GM18858 (cell line): ENCODE data around the gene LENG1.

Experiments used
- ATAC-seq: cut with Tn5 transposase; IDR thresholded peaks from one replicate; pipeline ENCODE4 v1.9.1; 2021; ENCODE audit not compliant: unreplicated experiment

Gene LENG1

DNA sequence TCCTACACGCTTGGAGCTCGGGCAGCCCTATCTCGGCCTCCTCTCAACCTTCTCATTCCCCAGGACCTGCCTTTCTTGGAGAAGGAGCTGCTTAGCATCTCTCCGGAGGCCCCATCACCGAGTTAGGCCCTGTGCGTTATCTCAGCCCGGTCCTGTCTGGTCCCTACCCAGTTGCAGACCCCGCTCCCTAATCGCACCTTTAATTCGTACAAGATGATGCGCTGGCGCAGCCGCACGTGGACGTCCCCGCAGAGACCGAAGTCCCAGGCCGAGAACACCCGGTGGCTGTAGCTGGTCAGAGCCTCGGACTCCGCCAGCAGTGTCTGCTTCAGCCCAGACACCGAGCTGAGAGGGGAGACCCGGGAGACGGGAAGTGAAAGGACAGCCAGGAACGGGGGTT lies 5.7 kb upstream of the LENG1 start:
- ATAC-seq, result no peak

GRCh38 chr19:54164369-54165068 lies 5.0 kb upstream of the LENG1 start:
- no peak for ATAC-seq

- no peak for ATAC-seq
These were observed 3.4 kb upstream of the LENG1 start for GRCh38 chr19:54162884-54163283.

DNA sequence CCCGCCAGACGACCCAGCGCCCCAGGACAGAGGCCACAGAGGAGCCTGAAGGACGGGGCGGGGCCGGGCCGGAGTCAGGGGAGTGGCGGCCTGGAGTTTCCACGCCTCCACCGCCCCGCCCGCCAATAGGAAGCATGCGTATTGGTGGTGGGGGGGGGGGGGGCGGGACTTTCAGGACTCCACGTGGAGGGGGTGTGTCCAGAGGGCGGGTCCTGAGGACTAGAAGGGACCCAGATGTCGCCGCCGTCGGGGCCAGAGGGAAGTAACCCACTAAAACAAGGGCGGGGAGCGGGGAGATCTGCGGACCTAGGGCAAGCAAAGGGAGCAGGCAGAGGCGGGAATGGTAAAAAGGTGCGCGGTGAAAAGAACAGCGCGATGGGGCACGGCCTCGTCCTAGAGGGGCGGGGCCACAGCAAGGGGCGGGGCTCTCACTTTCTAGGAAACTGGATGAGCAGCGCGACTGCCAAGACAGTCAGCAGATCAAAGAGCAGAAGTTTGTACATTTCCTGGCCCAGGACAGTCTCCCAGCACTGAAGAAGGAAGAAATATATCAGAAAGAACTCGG lies 2.8 kb upstream of the LENG1 start:
- ATAC-seq, result no peak

- ATAC-seq, result no peak
These were observed 1.3 kb upstream of the LENG1 start for GRCh38 chr19:54160854-54161253.

DNA sequence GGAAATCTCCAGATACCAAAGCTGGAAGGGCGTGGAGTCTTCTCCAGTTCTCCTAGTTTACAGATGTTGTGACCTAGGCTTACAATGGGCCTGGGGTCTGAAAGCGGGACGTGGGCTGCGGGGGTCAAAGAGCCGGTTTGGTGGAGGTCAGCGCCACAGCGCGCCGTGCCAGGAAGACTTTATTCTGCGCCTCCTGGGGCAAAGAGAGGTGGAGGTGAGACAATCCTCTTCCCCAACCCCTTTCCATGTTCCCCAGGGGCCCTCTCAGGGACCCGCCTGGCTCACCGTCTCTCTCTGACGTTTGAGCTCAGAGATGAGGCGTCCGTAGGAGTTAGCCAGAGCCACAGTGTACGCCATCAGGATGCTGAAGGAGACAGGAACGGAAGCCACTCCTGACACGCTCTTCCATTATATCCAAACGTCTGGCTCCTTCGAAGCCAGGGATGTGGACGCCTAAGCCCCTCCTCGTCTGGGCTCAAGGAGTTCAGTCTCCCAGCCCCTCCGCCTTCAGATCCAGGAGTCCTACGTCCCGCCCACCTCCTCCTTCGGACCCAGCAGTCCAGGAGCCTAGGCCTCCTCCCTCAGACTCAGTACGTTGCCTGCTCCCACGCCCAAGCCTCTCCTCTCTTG lies 776 bp upstream of the LENG1 start:
- no peak for ATAC-seq

- ATAC-seq, result no peak
These were observed 639 bp downstream of the LENG1 start for GRCh38 chr19:54158812-54159351.

GRCh38 chr19:54156953-54157352 lies 2.6 kb downstream of the LENG1 start:
- ATAC-seq, result no peak

DNA sequence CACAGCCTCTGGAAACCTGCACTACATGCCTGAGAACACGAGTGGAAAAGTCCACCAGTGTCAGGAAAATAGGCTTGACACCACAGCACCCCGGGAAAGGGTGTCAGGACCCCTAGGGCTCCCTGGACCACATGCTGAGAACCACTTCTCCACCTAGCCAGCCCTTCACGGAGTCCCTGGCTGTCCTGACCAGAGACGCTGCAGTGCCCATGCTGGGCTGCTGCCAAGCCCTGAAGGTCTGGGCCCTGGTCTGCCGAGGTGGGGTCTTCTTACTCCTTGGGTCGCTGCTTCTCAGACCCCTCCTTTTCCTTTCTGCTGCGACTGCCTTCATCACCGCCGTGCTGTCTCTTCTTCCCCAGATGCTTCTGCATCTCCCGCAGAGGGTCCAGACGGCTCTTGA lies 3.0 kb downstream of the LENG1 start:
- ATAC-seq, result no peak

DNA sequence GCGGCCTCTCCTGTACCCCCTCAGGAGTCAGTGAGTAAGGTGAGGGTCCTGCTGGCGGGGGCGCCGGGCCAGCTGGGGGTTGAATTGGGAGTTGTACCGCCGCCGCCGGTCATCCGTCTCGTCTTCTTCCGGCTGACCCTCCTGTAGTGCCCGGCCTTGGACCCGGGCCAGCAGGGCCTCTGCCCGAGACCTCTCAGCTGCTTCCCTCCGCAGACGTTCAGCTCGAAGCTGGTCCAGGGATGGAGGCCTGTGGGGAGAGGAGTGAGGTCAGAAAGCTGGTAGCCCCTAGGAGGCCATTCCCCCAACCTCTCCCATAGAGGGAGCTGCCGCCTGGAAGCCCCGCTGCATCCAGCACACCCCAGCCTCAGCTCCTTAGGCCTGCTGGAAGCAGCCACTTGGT lies 3.8 kb downstream of the LENG1 start:
- no peak for ATAC-seq

GRCh38 chr19:54154603-54155345 lies 4.7 kb downstream of the LENG1 start:
- ATAC-seq, result no peak

GRCh38 chr19:54153731-54154326 lies 5.7 kb downstream of the LENG1 start:
- no peak for ATAC-seq

- ATAC-seq, result no peak
These were observed 6.5 kb downstream of the LENG1 start for GRCh38 chr19:54152878-54153524.

DNA sequence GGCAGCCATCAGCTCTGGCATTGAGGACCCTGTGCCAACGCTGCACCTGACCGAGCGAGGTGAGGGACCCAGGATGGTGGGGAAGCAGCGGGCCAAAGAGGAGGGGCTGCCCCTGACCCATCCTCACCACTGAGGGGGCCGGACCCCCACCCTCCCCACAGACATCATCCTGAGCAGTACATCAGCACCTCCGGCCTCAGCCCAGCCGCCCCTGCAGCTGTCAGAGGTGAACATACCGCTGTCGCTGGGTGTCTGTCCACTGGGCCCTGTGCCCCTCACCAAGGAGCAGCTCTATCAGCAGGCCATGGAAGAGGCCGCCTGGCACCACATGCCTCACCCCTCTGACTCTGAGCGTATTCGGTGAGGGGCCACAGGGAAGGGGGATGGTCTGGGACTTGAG lies 7.3 kb downstream of the LENG1 start:
- no peak for ATAC-seq

DNA sequence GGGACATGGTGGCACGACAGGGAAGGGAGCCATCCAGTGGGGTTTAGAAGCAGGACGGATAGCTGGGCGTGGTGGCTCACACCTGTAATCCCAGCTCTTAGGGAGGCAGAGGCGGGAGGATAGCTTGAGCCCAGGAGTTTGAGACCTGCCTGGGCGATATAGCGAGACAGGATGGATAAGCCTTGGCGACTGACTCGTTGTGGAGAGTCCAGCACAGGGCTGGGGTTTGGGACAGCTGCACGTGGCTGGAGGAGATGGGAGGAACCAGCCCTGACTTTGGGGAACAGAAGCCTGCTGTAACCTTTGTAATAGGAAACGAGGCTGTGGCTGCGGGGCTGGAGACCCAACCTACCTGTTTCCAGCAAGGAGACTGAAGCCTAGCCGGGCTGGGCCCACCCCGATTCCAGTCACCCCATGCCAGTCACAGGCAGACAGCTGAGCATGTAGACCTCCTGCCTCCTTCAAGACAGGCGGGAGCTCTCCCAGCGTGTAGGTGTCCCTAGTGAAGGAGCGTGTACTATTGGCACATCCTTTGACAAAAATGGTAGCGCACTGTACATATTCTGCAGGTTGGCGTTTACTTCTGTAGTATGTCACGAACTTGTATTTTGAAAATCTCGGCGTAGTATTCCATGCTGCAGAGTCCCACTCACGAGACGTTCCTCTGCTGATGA lies 8.0 kb downstream of the LENG1 start:
- no peak for ATAC-seq

DNA sequence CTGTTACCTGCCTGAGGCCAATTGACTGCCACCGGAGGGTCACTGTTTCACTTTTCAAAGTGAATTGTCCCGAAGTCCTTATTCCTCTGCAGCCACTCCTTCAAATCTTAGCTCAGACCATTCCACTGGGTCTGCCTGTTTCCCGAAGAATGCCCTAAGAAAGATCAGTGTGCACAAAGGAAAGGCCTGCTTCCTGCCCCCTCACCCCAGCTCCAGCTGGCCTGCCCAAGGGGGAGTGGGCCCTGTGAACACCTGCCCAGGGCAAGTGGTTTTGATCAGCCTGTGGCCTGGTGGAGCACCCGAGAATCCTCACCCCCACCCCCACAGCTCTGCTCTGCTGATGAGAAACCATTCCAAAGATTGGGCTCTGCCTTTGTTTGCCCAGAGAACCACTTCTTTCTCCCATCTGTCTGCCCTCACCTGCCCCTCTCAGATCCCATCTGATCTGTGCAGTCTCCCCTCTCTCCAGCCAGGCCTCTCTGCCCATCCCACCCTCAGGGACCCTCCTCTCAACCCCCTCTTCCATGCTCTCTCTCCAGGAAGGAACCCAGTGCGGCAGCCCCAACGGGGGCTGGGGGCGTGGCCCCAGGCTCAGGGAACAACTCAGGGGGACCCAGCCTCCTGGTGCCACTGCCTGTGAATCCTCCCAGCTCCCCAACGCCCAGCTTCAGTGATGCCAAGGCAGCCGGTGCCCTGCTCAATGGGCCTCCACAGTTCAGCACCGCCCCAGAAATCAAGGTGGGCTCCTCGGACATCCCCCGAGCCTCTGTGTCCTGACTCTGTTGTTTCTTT lies 10.3 kb downstream of the LENG1 start:
- ATAC-seq, result no peak

GRCh38 chr19:54148158-54148557 lies 11.4 kb downstream of the LENG1 start:
- ATAC-seq, result no peak

DNA sequence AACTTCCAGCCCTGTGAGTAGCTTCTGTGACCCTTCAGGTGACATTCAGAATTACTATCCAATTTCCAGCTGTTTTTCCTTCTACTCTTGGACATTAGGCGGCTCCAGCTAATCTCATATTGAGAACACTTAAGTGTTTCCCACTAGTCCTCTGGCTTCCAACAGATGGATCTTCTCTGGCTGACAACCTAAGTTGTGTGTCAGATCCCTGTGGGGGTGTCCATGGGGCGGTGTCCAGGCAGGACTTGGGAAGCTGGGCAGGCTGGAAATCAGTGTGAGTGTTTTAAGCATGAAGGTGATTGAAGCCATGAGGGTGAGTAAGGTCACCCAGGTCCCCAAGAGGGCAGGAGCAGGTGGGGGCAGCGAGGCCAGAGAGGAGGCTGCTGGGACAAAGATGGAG lies 11.8 kb downstream of the LENG1 start:
- ATAC-seq, result no peak

DNA sequence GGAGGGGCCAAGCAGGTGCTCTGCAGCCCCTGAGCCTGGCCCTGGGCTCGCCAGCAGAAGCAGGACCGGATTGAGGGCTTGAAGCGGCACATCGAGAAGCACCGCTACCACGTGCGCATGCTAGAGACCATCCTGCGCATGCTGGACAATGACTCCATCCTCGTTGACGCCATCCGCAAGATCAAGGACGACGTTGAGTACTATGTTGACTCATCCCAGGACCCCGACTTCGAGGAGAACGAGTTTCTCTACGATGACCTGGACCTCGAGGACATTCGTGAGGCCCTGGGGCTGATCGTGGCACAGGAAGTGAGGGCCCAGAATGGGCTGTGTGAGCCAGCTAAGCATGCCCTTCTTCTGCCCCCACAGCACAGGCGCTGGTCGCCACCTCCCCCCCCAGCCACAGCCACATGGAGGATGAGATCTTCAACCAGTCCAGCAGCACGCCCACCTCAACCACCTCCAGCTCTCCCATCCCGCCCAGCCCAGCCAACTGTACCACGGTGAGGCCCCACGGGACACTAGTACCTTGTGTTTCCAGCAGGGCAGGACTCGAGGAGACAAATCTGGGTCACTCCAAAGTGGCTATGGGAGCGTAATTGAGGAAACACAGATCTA lies 13.9 kb downstream of the LENG1 start:
- no peak for ATAC-seq
